ENCODE measurements around the gene UBAC2.

Gene UBAC2

GRCh38 chr13:99299256-99299919 lies 98.7 kb downstream of the UBAC2 start:
- no peak for DNase-seq

DNA sequence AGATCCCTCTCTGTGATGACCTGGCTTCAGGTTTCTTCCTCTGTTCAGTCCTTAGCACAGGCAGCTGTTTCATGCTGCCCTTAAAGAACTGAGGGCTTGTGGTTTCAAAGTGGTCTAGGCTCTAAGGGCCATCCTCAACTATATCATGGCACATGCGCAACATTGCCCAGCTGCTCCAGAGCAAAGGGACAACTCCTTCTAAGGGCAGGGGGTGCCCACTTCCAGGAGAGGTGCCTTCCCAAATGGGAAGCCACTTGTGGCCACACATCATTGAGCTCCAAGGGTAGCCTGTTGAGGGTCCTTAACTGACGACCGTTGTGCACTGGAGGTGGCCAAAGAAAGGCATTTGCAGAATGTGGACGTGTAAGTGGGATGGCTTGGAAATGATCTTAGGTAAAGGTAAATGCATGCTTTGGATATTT lies 99.3 kb downstream of the UBAC2 start:
- no peak for DNase-seq

DNA sequence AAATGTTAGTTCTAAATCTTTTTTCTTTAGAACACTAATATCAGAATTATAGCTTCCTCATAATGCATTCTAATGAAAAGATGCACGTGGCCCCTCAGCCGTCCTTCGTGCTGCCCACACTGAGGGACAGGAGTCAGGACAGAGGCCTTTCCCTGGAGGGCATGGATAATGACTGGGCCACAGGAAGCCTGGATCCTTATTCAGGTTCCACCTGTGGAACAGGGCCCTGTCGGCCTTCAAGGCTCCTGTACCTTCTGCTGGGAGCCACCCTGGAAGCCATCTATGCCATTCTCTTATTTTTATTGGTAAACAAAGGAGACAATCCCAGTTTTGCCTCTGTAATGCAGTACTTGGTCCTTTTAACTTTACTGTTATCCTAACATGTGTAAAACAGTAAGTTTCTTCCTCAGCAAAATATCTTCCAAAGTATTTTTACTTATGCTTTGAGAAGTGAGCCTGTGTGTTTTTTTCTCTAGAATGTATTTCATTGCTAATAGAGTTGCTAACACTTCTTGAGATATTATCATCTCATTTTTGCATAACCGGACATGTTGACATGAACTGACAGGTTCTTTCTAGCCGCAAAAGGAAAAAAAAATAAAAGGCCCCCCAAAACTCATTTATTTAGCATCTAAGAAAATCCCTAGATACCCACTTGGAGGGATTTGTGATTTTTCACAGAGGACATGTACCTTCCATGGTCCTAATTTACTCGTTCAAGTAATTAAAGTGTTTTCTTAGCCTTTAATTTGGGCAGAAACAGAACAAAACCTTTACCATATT lies 100.6 kb downstream of the UBAC2 start:
- DNase-seq = no peak

GRCh38 chr13:99301913-99302636 lies 101.4 kb downstream of the UBAC2 start:
- no peak for DNase-seq

DNA sequence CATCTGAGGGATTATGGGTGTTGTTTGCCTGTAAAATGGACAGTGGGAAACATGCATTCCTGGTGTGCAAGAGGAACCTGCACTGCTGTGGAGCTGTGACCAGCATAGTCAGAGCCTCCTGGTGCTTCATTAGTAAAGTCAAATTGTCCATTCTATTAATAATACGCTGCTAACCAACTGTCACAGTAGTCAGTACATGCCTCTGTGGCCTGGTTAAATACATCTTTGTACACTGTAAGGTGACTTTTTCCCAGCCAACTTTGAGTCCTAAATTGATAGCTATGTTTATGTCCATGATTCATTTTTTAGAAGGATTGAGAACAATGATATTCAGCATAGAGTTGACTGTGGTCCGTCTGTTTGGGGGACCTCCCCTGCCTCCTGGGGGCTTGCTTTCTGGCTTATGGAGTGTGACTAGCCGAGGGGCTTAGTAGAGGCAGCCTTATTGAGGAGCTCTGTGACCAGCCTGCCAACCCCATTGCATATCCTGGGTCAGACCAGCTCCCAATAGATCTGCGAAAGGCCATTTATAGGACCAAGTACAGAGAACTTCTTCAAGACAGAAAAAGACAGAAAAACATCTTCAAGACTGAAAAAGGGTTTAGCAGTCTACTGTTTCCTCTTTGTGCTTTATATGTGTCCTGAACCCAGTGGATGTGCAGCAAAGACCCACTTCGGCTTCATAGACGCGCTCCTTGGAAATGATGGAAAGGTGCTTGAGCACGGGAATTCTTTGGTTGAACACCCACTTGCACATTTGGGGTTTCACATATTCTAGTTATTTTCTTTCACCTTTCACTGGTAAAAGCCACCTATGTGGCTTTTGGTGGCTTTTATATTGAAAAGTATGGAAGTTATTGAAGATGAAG lies 102.2 kb downstream of the UBAC2 start:
- DNase-seq = no peak

GRCh38 chr13:99303863-99304521 lies 103.3 kb downstream of the UBAC2 start:
- DNase-seq = no peak

GRCh38 chr13:99304541-99304940 lies 103.9 kb downstream of the UBAC2 start:
- DNase-seq = no peak

GRCh38 chr13:99305158-99305557 lies 104.5 kb downstream of the UBAC2 start:
- no peak for DNase-seq

GRCh38 chr13:99305566-99305965 lies 104.9 kb downstream of the UBAC2 start:
- no peak for DNase-seq

DNA sequence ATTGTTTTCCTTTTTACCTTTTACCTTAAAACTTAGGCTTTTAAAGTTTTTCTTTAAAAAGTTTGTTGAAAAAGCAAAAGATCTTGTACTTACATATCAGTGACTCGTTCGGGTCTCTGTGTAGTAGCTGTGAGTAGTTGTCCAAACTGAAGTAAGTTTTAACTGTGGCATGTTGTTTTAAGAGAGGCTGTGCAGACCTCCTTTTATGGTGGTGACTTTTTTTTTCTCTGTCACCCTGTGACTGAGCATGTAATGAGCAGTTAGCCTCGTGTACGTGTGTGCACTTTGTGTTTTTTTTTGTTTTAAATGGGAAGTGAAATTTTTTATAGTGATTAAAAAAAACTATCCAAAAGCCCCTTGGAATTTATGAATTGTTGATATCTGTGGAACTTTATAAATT lies 106.6 kb downstream of the UBAC2 start, which contains the start of gene GPR183:
Gene GPR183 (minus strand): TSS at position 153 of the 400 bp plus-strand sequence. CDS start 11,254 bp downstream, outside the sequence.
- DNase-seq = no peak

DNA sequence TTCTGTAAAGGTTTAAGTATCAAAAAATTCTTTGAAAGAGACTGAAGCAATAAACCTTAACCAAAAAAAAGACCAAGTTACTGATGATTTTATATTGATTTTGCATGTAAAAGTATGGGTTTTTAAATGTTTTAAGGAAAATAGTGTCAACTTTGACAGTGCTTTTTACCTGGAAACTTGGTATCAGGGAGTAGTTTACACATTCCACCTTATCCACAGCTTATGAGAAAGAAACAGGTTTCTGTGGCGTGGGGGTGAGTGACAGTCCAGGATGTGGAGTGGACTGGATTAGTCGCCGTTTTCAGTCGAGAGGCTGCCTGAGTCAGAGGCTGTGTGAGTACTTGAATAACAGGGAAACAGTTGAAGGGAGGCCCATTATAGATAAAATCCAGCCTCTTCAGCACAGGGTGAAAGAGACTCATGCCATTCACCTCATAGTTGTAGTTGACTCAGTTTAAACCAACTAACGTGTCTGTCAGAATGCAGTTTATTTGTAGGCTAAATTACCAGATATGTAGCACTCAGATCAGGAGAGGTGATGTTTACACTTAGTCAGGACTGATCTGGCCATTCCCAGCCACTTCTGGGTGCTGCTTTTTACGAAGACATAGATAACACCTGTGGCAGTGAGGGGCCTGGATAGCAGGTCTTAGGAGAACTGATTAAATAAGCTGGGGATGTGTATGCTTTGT lies 107.1 kb downstream of the UBAC2 start:
- DNase-seq = no peak

GRCh38 chr13:99308471-99309087 lies 107.9 kb downstream of the UBAC2 start:
- no peak for DNase-seq

GRCh38 chr13:99310382-99311031 lies 109.9 kb downstream of the UBAC2 start:
- DNase-seq = no peak

GRCh38 chr13:99311137-99311536 lies 110.5 kb downstream of the UBAC2 start:
- no peak for DNase-seq

- DNase-seq = no peak
These were observed 111.3 kb downstream of the UBAC2 start for GRCh38 chr13:99311748-99312492.

DNA sequence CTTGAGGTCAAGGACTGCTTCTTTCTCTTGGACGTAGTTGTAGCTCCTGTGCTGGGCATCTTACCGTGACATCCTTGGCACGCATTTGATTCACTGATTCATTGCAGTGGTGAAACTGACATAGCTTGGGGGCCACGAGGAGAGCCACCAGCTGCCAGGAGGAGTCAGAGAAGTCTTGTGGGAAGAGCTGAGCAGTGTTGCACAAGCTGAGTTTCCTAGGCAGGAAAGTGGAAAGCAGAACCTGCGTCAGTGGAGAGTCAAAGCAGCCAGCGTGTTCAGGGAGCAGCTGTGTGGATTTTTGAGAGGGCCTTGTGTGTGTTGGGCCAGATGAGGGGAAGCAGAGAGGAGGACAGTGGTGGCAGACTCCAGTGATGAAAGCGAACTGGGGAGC lies 111.8 kb downstream of the UBAC2 start:
- no peak for DNase-seq

DNA sequence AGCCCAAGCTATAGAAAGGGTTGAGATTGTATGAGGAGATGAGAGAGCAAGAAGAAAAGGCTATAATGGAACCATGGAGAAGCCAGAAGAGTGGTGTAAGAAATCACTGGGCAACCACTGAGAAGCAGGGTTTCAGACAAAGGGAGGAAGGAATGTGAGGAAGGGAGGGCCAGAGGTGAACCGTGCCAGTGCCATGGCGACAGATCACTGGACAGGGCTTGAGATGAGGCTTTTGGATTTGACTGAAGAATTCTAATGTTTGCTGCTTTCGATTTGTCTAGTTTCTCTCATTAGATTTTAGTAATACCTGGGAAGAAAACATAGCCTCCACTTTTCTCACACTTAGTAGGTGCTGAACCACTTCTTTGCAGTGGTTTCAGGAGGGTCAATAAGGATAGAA lies 112.8 kb downstream of the UBAC2 start:
- DNase-seq = no peak

- DNase-seq = no peak
These were observed 113.3 kb downstream of the UBAC2 start for GRCh38 chr13:99313941-99314340.

GRCh38 chr13:99314640-99315176 lies 114.1 kb downstream of the UBAC2 start:
- no peak for DNase-seq
